ENCODE measurements around the gene TUBB3. TPM values are rescaled to one million over a fixed set of nuclear protein-coding genes. Genes with fewer than 3 reads are reported as not detected.

TUBB3 gene
- total RNA-seq, 4 donors from 2014 or later = 1.8 to 7.0 TPM; not detected in 2

GRCh38 chr16:89934611-89935553 lies 11.7 kb downstream of the TUBB3 start:
- no peak for TF ChIP-seq CTCF (IDR thresholded peaks at IDR 0.05; ENCODE audit: low read depth)

- TF ChIP-seq CTCF (IDR thresholded peaks at IDR 0.05; ENCODE audit: low read depth) = no peak
Observed at GRCh38 chr16:89936034-89936433, 12.9 kb downstream of the TUBB3 start.

- TF ChIP-seq CTCF (IDR thresholded peaks at IDR 0.05; ENCODE audit: low read depth) = no peak
Observed at GRCh38 chr16:89936508-89936907, 13.4 kb downstream of the TUBB3 start.

- no peak for TF ChIP-seq CTCF (IDR thresholded peaks at IDR 0.05; ENCODE audit: low read depth)
Observed at GRCh38 chr16:89936981-89937380, 13.8 kb downstream of the TUBB3 start.

- no peak for TF ChIP-seq CTCF (IDR thresholded peaks at IDR 0.05; ENCODE audit: low read depth)
Observed at GRCh38 chr16:89938175-89938885, 15.2 kb downstream of the TUBB3 start.

- TF ChIP-seq CTCF (IDR thresholded peaks at IDR 0.05; ENCODE audit: low read depth) = no peak
Observed at GRCh38 chr16:89944773-89945172, 21.6 kb downstream of the TUBB3 start.

- no peak for TF ChIP-seq CTCF (IDR thresholded peaks at IDR 0.05; ENCODE audit: low read depth)
Observed at GRCh38 chr16:89945654-89946053, 22.5 kb downstream of the TUBB3 start.
